ENCODE measurements around the gene IL2RA.

GRCh38 chr10:6065835-6066234 lies 3.7 kb upstream of the IL2RA start:
- TF ChIP-seq CTCF (IDR thresholded peaks at IDR 0.05): no peak
- TF ChIP-seq POLR2AphosphoS5 (IDR thresholded peaks at IDR 0.05): no peak
- TF ChIP-seq POLR2A (IDR thresholded peaks at IDR 0.05): no peak
- no peak for TF ChIP-seq EP300 (IDR thresholded peaks at IDR 0.05; ENCODE audit: low read depth)
